A549 (cell line): ENCODE results near the gene CAND2.

Source experiments
- JUN ChIP-seq, 2 experiments: fragments of >200 bp; sonication (Bioruptor Twin); formaldehyde crosslinking; IDR thresholded peaks; 2 replicates in 1 of 2; 3 replicates in 1 of 2; pipeline ENCODE4 v1.6.1; 2016 to 2017
- MAFK ChIP-seq: fragments of 450-650 bp; IDR thresholded peaks from 2 replicates; pipeline ENCODE4 v1.6.1; 2014; ENCODE audit not compliant: partially characterized antibody
- MAZ ChIP-seq: fragments of 150-350 bp; IDR thresholded peaks from 2 replicates; pipeline ENCODE4 v1.6.1; 2014; ENCODE audit warnings: antibody characterized with exemption, low read depth, low read length, borderline replicate concordance
- NFE2L2 ChIP-seq: fragments of 150-350 bp; conservative IDR thresholded peaks from 2 replicates; pipeline ENCODE4 v1.6.1; 2014; ENCODE audit warnings: low read length
- POLR2A ChIP-seq: IDR thresholded peaks from 2 replicates; pipeline ENCODE4 v1.6.1; 2012; ENCODE audit warnings: mild to moderate bottlenecking, low read length
- SMC3 ChIP-seq: fragments of >200 bp; sonication (Bioruptor Twin); formaldehyde crosslinking; IDR thresholded peaks from 3 replicates; pipeline ENCODE4 v1.6.1; 2018; ENCODE audit warnings: inconsistent platforms
- TF ChIP-seq, protein P1 (sequence below): fragments of >200 bp; sonication (Bioruptor Twin); formaldehyde crosslinking; IDR thresholded peaks from 3 replicates; pipeline ENCODE4 v1.5.1; 2016

DNA sequence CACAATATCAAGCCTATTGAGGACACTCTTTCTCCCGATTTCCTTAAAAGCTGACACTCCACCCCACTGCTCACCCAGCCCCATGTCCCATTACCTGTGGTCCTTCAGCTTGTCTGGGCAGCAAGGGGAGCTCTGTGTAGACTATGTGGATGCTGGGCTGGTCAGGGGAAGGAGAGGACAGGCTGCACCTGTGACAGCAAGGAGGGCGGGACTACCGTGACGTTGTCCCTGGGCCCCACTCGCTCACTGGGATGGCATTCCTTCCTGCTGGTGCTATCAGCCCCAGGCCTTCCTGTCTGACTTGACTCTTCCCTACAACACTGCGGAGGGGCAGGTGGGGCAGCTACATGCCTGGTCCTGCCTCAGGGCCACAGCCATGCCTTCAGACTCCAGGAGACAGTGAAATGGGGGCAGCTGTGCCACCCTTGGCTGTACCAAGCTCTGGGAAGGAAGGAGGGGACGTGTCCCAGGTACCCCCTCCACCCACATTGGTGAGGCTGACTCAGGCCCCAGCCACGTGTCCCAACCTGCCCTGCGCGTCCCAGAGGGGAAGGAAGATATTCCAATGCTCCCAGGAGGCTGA, 37.3 kb upstream of the CAND2 start, which contains the start of gene TMEM40:
- TF ChIP-seq, protein P1, sequence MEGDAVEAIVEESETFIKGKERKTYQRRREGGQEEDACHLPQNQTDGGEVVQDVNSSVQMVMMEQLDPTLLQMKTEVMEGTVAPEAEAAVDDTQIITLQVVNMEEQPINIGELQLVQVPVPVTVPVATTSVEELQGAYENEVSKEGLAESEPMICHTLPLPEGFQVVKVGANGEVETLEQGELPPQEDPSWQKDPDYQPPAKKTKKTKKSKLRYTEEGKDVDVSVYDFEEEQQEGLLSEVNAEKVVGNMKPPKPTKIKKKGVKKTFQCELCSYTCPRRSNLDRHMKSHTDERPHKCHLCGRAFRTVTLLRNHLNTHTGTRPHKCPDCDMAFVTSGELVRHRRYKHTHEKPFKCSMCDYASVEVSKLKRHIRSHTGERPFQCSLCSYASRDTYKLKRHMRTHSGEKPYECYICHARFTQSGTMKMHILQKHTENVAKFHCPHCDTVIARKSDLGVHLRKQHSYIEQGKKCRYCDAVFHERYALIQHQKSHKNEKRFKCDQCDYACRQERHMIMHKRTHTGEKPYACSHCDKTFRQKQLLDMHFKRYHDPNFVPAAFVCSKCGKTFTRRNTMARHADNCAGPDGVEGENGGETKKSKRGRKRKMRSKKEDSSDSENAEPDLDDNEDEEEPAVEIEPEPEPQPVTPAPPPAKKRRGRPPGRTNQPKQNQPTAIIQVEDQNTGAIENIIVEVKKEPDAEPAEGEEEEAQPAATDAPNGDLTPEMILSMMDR = no peak
- TF ChIP-seq SMC3 = no peak
- TF ChIP-seq MAZ = no peak
- TF ChIP-seq POLR2A = no peak
- no peak for TF ChIP-seq MAFK
- TF ChIP-seq NFE2L2 = no peak
- TF ChIP-seq JUN (IDR thresholded peaks at IDR 0.05) = no peak
